G401.6 (cell line): ENCODE data around the gene YJEFN3.

Experiments
- FAIRE-seq: peaks from 2 replicates; lab custom pipeline; 2012; peaks lifted over from hg19 to GRCh38; lab: Jason Lieb, UNC

Gene YJEFN3

GRCh38 chr19:19528721-19529490 lies at the start of gene YJEFN3:
YJEFN3 (plus strand) TSS chr19:19528911; CDS start chr19:19528933, 22 bp downstream.
- FAIRE-seq, result no peak

GRCh38 chr19:19480688-19481087 lies 48.0 kb upstream of the YJEFN3 start:
- FAIRE-seq, result no peak

- no peak for FAIRE-seq
These were observed 45.7 kb upstream of the YJEFN3 start for GRCh38 chr19:19482809-19483596.

- no peak for FAIRE-seq
These were observed 43.3 kb upstream of the YJEFN3 start for GRCh38 chr19:19485161-19485997.

- no peak for FAIRE-seq
These were observed 42.8 kb upstream of the YJEFN3 start for GRCh38 chr19:19485998-19486290.

- FAIRE-seq, result no peak
These were observed 42.2 kb upstream of the YJEFN3 start for GRCh38 chr19:19486343-19487076.

GRCh38 chr19:19487077-19487949 lies 41.4 kb upstream of the YJEFN3 start:
- FAIRE-seq, result no peak

GRCh38 chr19:19487950-19488874 lies 40.5 kb upstream of the YJEFN3 start:
- FAIRE-seq, result no peak

GRCh38 chr19:19488875-19489690 lies 39.6 kb upstream of the YJEFN3 start:
- peak; percentile 96 for FAIRE-seq

GRCh38 chr19:19489804-19490204 lies 38.9 kb upstream of the YJEFN3 start:
- FAIRE-seq, result no peak

GRCh38 chr19:19490214-19490968 lies 38.3 kb upstream of the YJEFN3 start:
- peak; percentile 95 for FAIRE-seq

GRCh38 chr19:19491321-19492025 lies 37.2 kb upstream of the YJEFN3 start:
- FAIRE-seq, result no peak

GRCh38 chr19:19492026-19492610 lies 36.6 kb upstream of the YJEFN3 start:
- FAIRE-seq, result no peak

- FAIRE-seq, result no peak
These were observed 34.7 kb upstream of the YJEFN3 start for GRCh38 chr19:19493841-19494546.

- no peak for FAIRE-seq
These were observed 32.8 kb upstream of the YJEFN3 start for GRCh38 chr19:19495614-19496603.
